ENCODE data around the gene NOTCH3.

DNA sequence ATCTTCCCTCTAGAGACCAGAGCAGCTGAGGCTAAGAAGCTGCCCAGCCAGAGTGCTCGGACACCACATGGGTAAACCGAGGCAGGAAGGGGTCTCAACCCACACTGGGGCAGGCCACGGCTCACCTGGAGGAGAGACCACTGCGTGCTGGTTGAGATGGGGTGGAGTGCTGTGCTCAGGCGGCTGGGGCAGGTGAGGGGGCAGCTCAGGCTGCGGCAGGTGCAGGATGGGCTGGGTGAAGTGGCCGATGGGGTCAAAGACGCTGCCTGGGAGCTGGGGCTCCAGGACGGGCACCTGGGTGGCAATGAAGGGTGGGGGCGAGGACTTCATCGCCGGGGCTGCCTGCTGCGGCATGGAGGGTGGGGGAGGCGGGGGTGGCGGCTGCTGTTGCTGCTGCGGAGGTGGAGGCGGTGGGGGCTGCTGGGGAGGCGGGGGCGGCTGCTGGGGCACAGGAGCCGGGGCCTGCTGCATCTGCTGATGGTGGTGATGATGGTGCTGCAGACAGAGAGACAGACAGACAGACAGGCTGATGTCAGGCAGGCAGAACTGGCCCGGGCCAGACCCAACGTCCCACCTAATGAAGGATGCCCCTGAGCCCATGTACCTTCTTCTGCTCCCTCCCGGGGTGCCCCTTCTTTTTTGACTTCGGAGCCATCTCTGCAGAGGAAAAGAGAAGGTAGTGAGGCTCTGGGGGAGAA lies 43.5 kb upstream of the NOTCH3 start:
- TF ChIP-seq, protein P1, sequence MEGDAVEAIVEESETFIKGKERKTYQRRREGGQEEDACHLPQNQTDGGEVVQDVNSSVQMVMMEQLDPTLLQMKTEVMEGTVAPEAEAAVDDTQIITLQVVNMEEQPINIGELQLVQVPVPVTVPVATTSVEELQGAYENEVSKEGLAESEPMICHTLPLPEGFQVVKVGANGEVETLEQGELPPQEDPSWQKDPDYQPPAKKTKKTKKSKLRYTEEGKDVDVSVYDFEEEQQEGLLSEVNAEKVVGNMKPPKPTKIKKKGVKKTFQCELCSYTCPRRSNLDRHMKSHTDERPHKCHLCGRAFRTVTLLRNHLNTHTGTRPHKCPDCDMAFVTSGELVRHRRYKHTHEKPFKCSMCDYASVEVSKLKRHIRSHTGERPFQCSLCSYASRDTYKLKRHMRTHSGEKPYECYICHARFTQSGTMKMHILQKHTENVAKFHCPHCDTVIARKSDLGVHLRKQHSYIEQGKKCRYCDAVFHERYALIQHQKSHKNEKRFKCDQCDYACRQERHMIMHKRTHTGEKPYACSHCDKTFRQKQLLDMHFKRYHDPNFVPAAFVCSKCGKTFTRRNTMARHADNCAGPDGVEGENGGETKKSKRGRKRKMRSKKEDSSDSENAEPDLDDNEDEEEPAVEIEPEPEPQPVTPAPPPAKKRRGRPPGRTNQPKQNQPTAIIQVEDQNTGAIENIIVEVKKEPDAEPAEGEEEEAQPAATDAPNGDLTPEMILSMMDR (conservative IDR thresholded peaks at IDR 0.05; ENCODE audit: low read depth, low read length) = no peak
- TF ChIP-seq EZH2phosphoT487 (IDR thresholded peaks at IDR 0.05; ENCODE audit: borderline replicate concordance, low read length) = no peak
- no peak for TF ChIP-seq EZH2 (IDR thresholded peaks at IDR 0.05; ENCODE audit: low read length, unreplicated experiment)

All from PC-3 (cell line).